Fibroblast of villous mesenchyme (primary cell): ENCODE data around the gene BICC1. TPM values are rescaled to one million over a fixed set of nuclear protein-coding genes. Genes with fewer than 3 reads are reported as not detected.

ENCODE experiments used
- DNase-seq: peaks from one replicate; pipeline ENCODE4 v3.0.0-alpha.2; 2010; ENCODE audit warnings: low read depth
- H3K4me3 ChIP-seq: 2 replicates; pipeline ENCODE4 v1.5.1; 2011; ENCODE audit warnings: low read depth, mild to moderate bottlenecking, low read length
- CTCF ChIP-seq: IDR thresholded peaks from 2 replicates; pipeline ENCODE4 v1.5.1; 2012; ENCODE audit warnings: low read depth, mild to moderate bottlenecking, low read length; ENCODE audit not compliant: insufficient read depth
- total RNA-seq: library from RNA; depleted of rRNA; stranded (reverse); fragments of >200 nt; gene quantifications from 2 replicates; pipeline ENCODE4 v1.2.3, GENCODE V29; 2012

BICC1 gene
- total RNA-seq, 1 donor = 39.3 TPM

GRCh38 chr10:58830697-58831096 is 318.0 kb downstream of the BICC1 start:
- no peak overlapping the region for H3K4me3 ChIP-seq
- TF ChIP-seq CTCF = no peak

GRCh38 chr10:58833771-58834561 is 321.3 kb downstream of the BICC1 start:
- no peak for TF ChIP-seq CTCF
- DNase-seq = no peak
- no peak overlapping the region for H3K4me3 ChIP-seq

More at GRCh38 chr10:58830697-58831096, 318.0 kb downstream of the BICC1 start:
- no peak for DNase-seq

- no peak for DNase-seq
- TF ChIP-seq CTCF = no peak
- H3K4me3 ChIP-seq = no peak overlapping the region
These were observed 323.6 kb downstream of the BICC1 start for GRCh38 chr10:58836176-58836700.

GRCh38 chr10:58836991-58837575 is 324.4 kb downstream of the BICC1 start:
- DNase-seq = no peak
- H3K4me3 ChIP-seq = no peak overlapping the region
- TF ChIP-seq CTCF = no peak

- TF ChIP-seq CTCF = no peak
- no peak for DNase-seq
- H3K4me3 ChIP-seq = no peak overlapping the region
These were observed 325.2 kb downstream of the BICC1 start for GRCh38 chr10:58837826-58838225.

- TF ChIP-seq CTCF = no peak
- no peak for DNase-seq
- H3K4me3 ChIP-seq = no peak overlapping the region
These were observed 326.0 kb downstream of the BICC1 start for GRCh38 chr10:58838561-58839208.
